Activated T-cell treated with anti-CD3 and anti-CD28 coated beads, Interleukin-2, amount 50 U/mL, for 72 hours (primary cell): ENCODE results near the gene CNOT6. TPM values are rescaled to one million over a fixed set of nuclear protein-coding genes. Genes with fewer than 3 reads are reported as not detected.
"Not testable (repeated sequence)": the region's sequence is repeated elsewhere in the genome, so short reads cannot be mapped to it uniquely, and the experiment has no call there.

Source experiments
- ATAC-seq, 2 donors: fragments of 150-1000 bp; cut with Tn5 transposase; replicated peaks in 1 of 2; 2 replicates each; pipeline ENCODE4 v1.10.0; 2021; ENCODE audit warnings: moderate library complexity in 2 of 2, mild to moderate bottlenecking in 1 of 2
- DNase-seq, 2 donors: peaks; one replicate each; pipeline ENCODE4 v3.0.0; 2021 to 2022; ENCODE audit warnings: mixed read lengths in 1 of 2
- H3K27ac Mint-ChIP-seq: one replicate; pipeline ENCODE4 v1.8.0; 2022; ENCODE audit warnings: mild to moderate bottlenecking, moderate library complexity, mixed read lengths
- H3K27me3 Mint-ChIP-seq: one replicate; pipeline ENCODE4 v1.8.0; 2022; ENCODE audit warnings: low read depth, mixed read lengths
- H3K36me3 Mint-ChIP-seq, 2 donors: one replicate each; pipeline ENCODE4 v1.8.0; 2022; ENCODE audit warnings: mixed read lengths in 2 of 2, mild to moderate bottlenecking in 1 of 2; ENCODE audit not compliant: insufficient read depth in 2 of 2
- H3K4me1 Mint-ChIP-seq: one replicate; pipeline ENCODE4 v1.8.0; 2022; ENCODE audit warnings: low read depth, mixed read lengths
- H3K4me3 Mint-ChIP-seq, 2 donors: one replicate each; pipeline ENCODE4 v1.8.0; 2022; ENCODE audit warnings: mild to moderate bottlenecking in 2 of 2, mixed read lengths in 2 of 2, moderate library complexity in 2 of 2
- H3K9me3 Mint-ChIP-seq, 2 donors: one replicate each; pipeline ENCODE4 v1.8.0; 2022; ENCODE audit warnings: mixed read lengths in 2 of 2
- total RNA-seq, 2 donors: library from RNA; stranded (reverse); gene quantifications; one replicate each; pipeline ENCODE4 v1.2.3, GENCODE V29; 2022

Gene CNOT6
- total RNA-seq, 2 donors from 2014 or later, result 34.0 to 34.3 TPM

GRCh38 chr5:180507661-180508060, 13.5 kb downstream of the CNOT6 start:
- peak overlapping the region; percentile 16 for H3K27ac Mint-ChIP-seq
- ATAC-seq, result no peak
- H3K27me3 Mint-ChIP-seq, result no peaks in the 10 kb centered on the region

GRCh38 chr5:180515294-180515693, 21.1 kb downstream of the CNOT6 start:
- peaks cover 55% of the 10 kb centered on the region for H3K4me1 Mint-ChIP-seq
- no peaks in the 10 kb centered on the region for H3K27me3 Mint-ChIP-seq
- DNase-seq (no peak), ATAC-seq (no peak)
- no peaks in the 10 kb centered on the region for H3K9me3 Mint-ChIP-seq
- no peak overlapping the region for H3K27ac Mint-ChIP-seq
- no peak overlapping the region for H3K4me3 Mint-ChIP-seq
- peaks cover 0 to 2% of the 10 kb centered on the region in 2 donors for H3K36me3 Mint-ChIP-seq

More at GRCh38 chr5:180507661-180508060, 13.5 kb downstream of the CNOT6 start:
- H3K4me3 Mint-ChIP-seq, result no peak overlapping the region
- peaks cover 1 to 6% of the 10 kb centered on the region in 2 donors for H3K36me3 Mint-ChIP-seq
- no peak for DNase-seq
- peaks cover 22% of the 10 kb centered on the region for H3K4me1 Mint-ChIP-seq
- no peaks in the 10 kb centered on the region for H3K9me3 Mint-ChIP-seq

GRCh38 chr5:180515974-180516373, 21.8 kb downstream of the CNOT6 start:
- H3K9me3 Mint-ChIP-seq, H3K36me3 Mint-ChIP-seq, DNase-seq, H3K27me3 Mint-ChIP-seq, H3K27ac Mint-ChIP-seq, H3K4me3 Mint-ChIP-seq, ATAC-seq: not testable (repeated sequence)
- peaks cover 58% of the 10 kb centered on the region for H3K4me1 Mint-ChIP-seq

GRCh38 chr5:180516440-180516839, 22.3 kb downstream of the CNOT6 start:
- H3K4me3 Mint-ChIP-seq, result no peak overlapping the region
- no peak for ATAC-seq
- no peaks in the 10 kb centered on the region for H3K9me3 Mint-ChIP-seq

GRCh38 chr5:180519098-180519497, 24.9 kb downstream of the CNOT6 start:
- H3K36me3 Mint-ChIP-seq, result no peaks in the 10 kb centered on the region
- DNase-seq (no peak), ATAC-seq (no peak)
- H3K27ac Mint-ChIP-seq, result no peak overlapping the region
- H3K4me1 Mint-ChIP-seq, result peaks cover 86% of the 10 kb centered on the region
- no peaks in the 10 kb centered on the region for H3K9me3 Mint-ChIP-seq
- no peak overlapping the region for H3K4me3 Mint-ChIP-seq
- H3K27me3 Mint-ChIP-seq, result no peaks in the 10 kb centered on the region

More at GRCh38 chr5:180516440-180516839, 22.3 kb downstream of the CNOT6 start:
- Mint-ChIP-seq H3K27ac (no peak overlapping the region), H3K36me3 (peaks cover 0 to 2% of the 10 kb centered on the region in 2 donors), H3K27me3 (no peaks in the 10 kb centered on the region), H3K4me1 (peaks cover 63% of the 10 kb centered on the region)
- DNase-seq, result no peak

GRCh38 chr5:180521101-180521500, 26.9 kb downstream of the CNOT6 start:
- Mint-ChIP-seq H3K27me3 (no peaks in the 10 kb centered on the region), H3K27ac (no peak overlapping the region), H3K9me3 (no peaks in the 10 kb centered on the region), H3K4me1 (peaks cover 81% of the 10 kb centered on the region), H3K4me3 (no peak overlapping the region), H3K36me3 (no peaks in the 10 kb centered on the region)
- ATAC-seq (no peak), DNase-seq (no peak)

GRCh38 chr5:180521591-180521990, 27.4 kb downstream of the CNOT6 start:
- Mint-ChIP-seq H3K4me1 (peaks cover 79% of the 10 kb centered on the region), H3K27me3 (no peaks in the 10 kb centered on the region), H3K27ac (no peak overlapping the region), H3K4me3 (no peak overlapping the region), H3K36me3 (no peaks in the 10 kb centered on the region), H3K9me3 (no peaks in the 10 kb centered on the region)
- DNase-seq, result no peak
- no peak for ATAC-seq

GRCh38 chr5:180522330-180522729, 28.2 kb downstream of the CNOT6 start:
- Mint-ChIP-seq H3K4me1 (peaks cover 76% of the 10 kb centered on the region), H3K27me3 (no peaks in the 10 kb centered on the region), H3K36me3 (no peaks in the 10 kb centered on the region), H3K27ac (peak overlapping the region; percentile 12), H3K4me3 (peak overlapping the region in 1 of 2 donors; percentile 14), H3K9me3 (no peaks in the 10 kb centered on the region)
- DNase-seq, result no peak
- ATAC-seq, result peak in 1 of 2 donors; percentile 39

GRCh38 chr5:180523629-180524466, 29.7 kb downstream of the CNOT6 start:
- H3K36me3 Mint-ChIP-seq, result no peaks in the 10 kb centered on the region
- peaks cover 64% of the 10 kb centered on the region for H3K4me1 Mint-ChIP-seq
- ATAC-seq (no peak), DNase-seq (no peak)
- H3K4me3 Mint-ChIP-seq, result no peak overlapping the region
- no peaks in the 10 kb centered on the region for H3K27me3 Mint-ChIP-seq
- H3K9me3 Mint-ChIP-seq, result no peaks in the 10 kb centered on the region
- H3K27ac Mint-ChIP-seq, result peak overlapping the region; percentile 13

GRCh38 chr5:180525399-180525798, 31.2 kb downstream of the CNOT6 start:
- H3K9me3 Mint-ChIP-seq, result no peaks in the 10 kb centered on the region
- DNase-seq (no peak), ATAC-seq (no peak)
- no peaks in the 10 kb centered on the region for H3K27me3 Mint-ChIP-seq
- H3K27ac Mint-ChIP-seq, result no peak overlapping the region
- H3K36me3 Mint-ChIP-seq, result peaks cover 2 to 5% of the 10 kb centered on the region in 2 donors
- no peak overlapping the region for H3K4me3 Mint-ChIP-seq
- peaks cover 52% of the 10 kb centered on the region for H3K4me1 Mint-ChIP-seq

GRCh38 chr5:180526269-180526668, 32.1 kb downstream of the CNOT6 start:
- no peak for DNase-seq
- no peaks in the 10 kb centered on the region for H3K9me3 Mint-ChIP-seq
- no peaks in the 10 kb centered on the region for H3K27me3 Mint-ChIP-seq
- H3K4me3 Mint-ChIP-seq, result no peak overlapping the region
- peaks cover 2 to 5% of the 10 kb centered on the region in 2 donors for H3K36me3 Mint-ChIP-seq
- peaks cover 46% of the 10 kb centered on the region for H3K4me1 Mint-ChIP-seq
- H3K27ac Mint-ChIP-seq, result peak overlapping the region; percentile 16
- no peak for ATAC-seq

- Mint-ChIP-seq H3K9me3 (no peaks in the 10 kb centered on the region), H3K27ac (no peak overlapping the region), H3K4me1 (peaks cover 39% of the 10 kb centered on the region)
These were observed 33.5 kb downstream of the CNOT6 start for GRCh38 chr5:180527659-180528058.

GRCh38 chr5:180531036-180531585, 36.9 kb downstream of the CNOT6 start:
- peaks cover 4 to 15% of the 10 kb centered on the region in 2 donors for H3K36me3 Mint-ChIP-seq
- H3K4me1 Mint-ChIP-seq, result peaks cover 21% of the 10 kb centered on the region
- not testable (repeated sequence) for H3K27ac Mint-ChIP-seq, H3K4me3 Mint-ChIP-seq, ATAC-seq, DNase-seq, H3K9me3 Mint-ChIP-seq, H3K27me3 Mint-ChIP-seq

More at GRCh38 chr5:180527659-180528058, 33.5 kb downstream of the CNOT6 start:
- no peak overlapping the region for H3K4me3 Mint-ChIP-seq
- peaks cover 4 to 9% of the 10 kb centered on the region in 2 donors for H3K36me3 Mint-ChIP-seq
- ATAC-seq (no peak), DNase-seq (no peak)
- H3K27me3 Mint-ChIP-seq, result no peaks in the 10 kb centered on the region
